Fibroblast of mammary gland (primary cell): ENCODE measurements around the gene ROS1.

Experiments
- DNase-seq: peaks from one replicate; pipeline ENCODE4 v3.0.0-alpha.2; 2010; ENCODE audit warnings: low read depth
- H3K4me3 ChIP-seq: 2 replicates; pipeline ENCODE4 v1.5.1; 2011; ENCODE audit warnings: low read depth, mild to moderate bottlenecking, low read length, moderate library complexity; ENCODE audit not compliant: control insufficient read depth
- CTCF ChIP-seq: conservative IDR thresholded peaks from 2 replicates; pipeline ENCODE4 v1.5.1; 2011; ENCODE audit warnings: low read depth, low read length, inconsistent platforms; ENCODE audit not compliant: control insufficient read depth, insufficient read depth

The ROS1 gene

GRCh38 chr6:117288083-117288715 is 137.5 kb downstream of the ROS1 start:
- no peak for DNase-seq
- TF ChIP-seq CTCF: no peak
- H3K4me3 ChIP-seq: no peak overlapping the region

- peak; percentile 17 for DNase-seq
- no peak overlapping the region for H3K4me3 ChIP-seq
- TF ChIP-seq CTCF: peak; percentile 42
Measured at GRCh38 chr6:117280922-117281321, 144.8 kb downstream of the ROS1 start.

GRCh38 chr6:117276778-117277316 is 148.9 kb downstream of the ROS1 start:
- TF ChIP-seq CTCF: no peak
- H3K4me3 ChIP-seq: no peak overlapping the region
- no peak for DNase-seq

- H3K4me3 ChIP-seq: no peak overlapping the region
- no peak for DNase-seq
- TF ChIP-seq CTCF: no peak
Measured at GRCh38 chr6:117275711-117276110, 150.0 kb downstream of the ROS1 start.

- no peak for DNase-seq
- no peak for TF ChIP-seq CTCF
- H3K4me3 ChIP-seq: no peak overlapping the region
Measured at GRCh38 chr6:117275205-117275604, 150.5 kb downstream of the ROS1 start.

GRCh38 chr6:117272891-117273290 is 152.9 kb downstream of the ROS1 start:
- H3K4me3 ChIP-seq: no peak overlapping the region
- no peak for DNase-seq
- no peak for TF ChIP-seq CTCF
